Mesodermal cell (in vitro differentiated cells): Measurements from ENCODE around the gene SH3GL2. TPM values are rescaled to one million over a fixed set of nuclear protein-coding genes. Genes with fewer than 3 reads are reported as not detected.

Source experiments
- H3K27ac ChIP-seq: 2 replicates; pipeline ENCODE4 v1.7.0; 2013; ENCODE audit warnings: mild to moderate bottlenecking, low read depth, low read length, moderate library complexity; ENCODE audit not compliant: severe bottlenecking
- H3K36me3 ChIP-seq: 2 replicates; pipeline ENCODE4 v1.7.1; 2013; ENCODE audit warnings: mild to moderate bottlenecking, low read length, moderate library complexity; ENCODE audit not compliant: control insufficient read depth, insufficient read depth
- H3K4me1 ChIP-seq: one replicate; pipeline ENCODE4 v1.7.1; 2013; ENCODE audit warnings: mild to moderate bottlenecking, low read length; ENCODE audit not compliant: insufficient read depth, control insufficient read depth, poor library complexity, severe bottlenecking
- H3K4me3 ChIP-seq: 2 replicates; pipeline ENCODE4 v1.7.0; 2013; ENCODE audit warnings: low read length, control low read depth, mild to moderate bottlenecking; ENCODE audit not compliant: insufficient read depth, poor library complexity, severe bottlenecking; ENCODE audit errors: extremely low read depth
- H3K9me3 ChIP-seq: 2 replicates; pipeline ENCODE4 v1.7.1; 2013; ENCODE audit warnings: mild to moderate bottlenecking, low read length, moderate library complexity; ENCODE audit not compliant: control insufficient read depth
- WGBS, 2 experiments: methylation state at CpG; one replicate each; pipeline ENCODE4 v1.1.5; 2013; ENCODE audit warnings: missing lambda C conversion rate in 2 of 2; ENCODE audit not compliant: insufficient coverage in 2 of 2; 5-methylcytosine and 5-hydroxymethylcytosine counted together
- polyA plus RNA-seq, 2 experiments: library from polyadenylated mRNA; stranded (reverse); fragments of 50-300 nt; gene quantifications; one replicate each; pipeline ENCODE4 v1.2.3, GENCODE V29; 2013

Gene SH3GL2
- 0.44 TPM for polyA plus RNA-seq (2013, experiment 1 of 2)
- polyA plus RNA-seq (2013, experiment 2 of 2) = 0.40 TPM

- H3K27ac ChIP-seq = no peak within 1 kb of the TSS
- H3K4me1 ChIP-seq = peaks cover 7% of the 10 kb centered on the region
- no peaks in the 10 kb centered on the region for H3K36me3 ChIP-seq
- no peaks in the 10 kb centered on the region for H3K9me3 ChIP-seq
- WGBS, 2 experiments = 0 to 2% methylated on average over 43 to 84 of the region's 109 CpGs
- peak within 1 kb of the TSS; percentile 33 for H3K4me3 ChIP-seq
Observed at GRCh38 chr9:17578911-17579793, at the start of gene SH3GL2. SH3GL2 (plus strand) TSS chr9:17579066.

DNA sequence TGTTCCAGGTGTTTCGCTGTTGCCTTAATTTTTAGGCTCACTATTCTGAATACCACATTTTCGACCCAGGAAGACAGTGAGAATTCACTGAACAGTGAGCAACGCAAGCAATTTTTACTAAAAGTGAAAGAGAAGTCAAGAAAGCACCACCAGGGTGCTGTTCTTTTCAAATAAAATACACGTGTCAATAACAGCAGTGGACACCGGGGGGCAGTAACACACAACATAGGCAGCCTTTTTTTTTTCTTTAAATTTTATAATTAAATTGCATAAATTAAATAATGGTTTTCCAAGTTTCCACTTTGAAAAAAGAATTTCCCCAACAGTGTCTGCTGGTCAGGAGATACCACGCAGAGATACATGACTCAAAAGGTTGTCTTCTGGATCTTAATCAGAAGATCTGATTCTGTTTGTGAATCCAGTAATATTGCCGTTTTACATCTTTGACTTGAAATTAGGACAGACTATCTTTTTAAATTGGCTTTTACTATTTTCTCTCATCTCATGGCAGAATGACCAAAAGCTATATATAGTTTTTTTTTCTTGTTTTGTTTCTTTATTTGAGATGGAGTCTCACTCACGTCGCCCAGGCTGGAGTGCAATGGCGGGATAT lies 47.1 kb upstream of the SH3GL2 start:
- H3K4me1 ChIP-seq = no peaks in the 10 kb centered on the region
- no peak overlapping the region for H3K4me3 ChIP-seq
- WGBS, 2 experiments = 11 to 21% methylated on average over 3 of the region's 10 CpGs
- no peak overlapping the region for H3K27ac ChIP-seq
- H3K36me3 ChIP-seq = no peaks in the 10 kb centered on the region
- H3K9me3 ChIP-seq = no peaks in the 10 kb centered on the region

DNA sequence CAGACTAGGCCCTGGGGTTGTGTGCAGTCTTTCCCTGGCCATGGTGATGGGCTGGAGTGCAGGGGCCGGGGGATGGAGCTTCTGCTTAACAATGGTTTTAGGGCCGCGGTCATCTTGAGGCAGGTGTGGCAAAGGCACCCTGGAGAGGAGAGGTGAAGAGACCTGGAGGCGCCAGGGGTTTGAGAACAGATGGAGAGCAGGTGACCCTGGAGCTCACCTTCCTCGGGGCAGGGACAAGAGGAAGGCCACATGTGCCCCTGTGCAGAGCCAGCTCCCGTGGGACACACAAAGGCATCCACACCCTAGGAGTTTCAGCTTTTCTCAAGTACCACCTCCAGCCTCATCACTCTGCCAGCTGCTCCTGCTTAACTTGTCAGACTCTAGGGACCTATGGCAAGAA lies 46.4 kb upstream of the SH3GL2 start:
- no peak overlapping the region for H3K4me3 ChIP-seq
- H3K27ac ChIP-seq = no peak overlapping the region
- no peaks in the 10 kb centered on the region for H3K4me1 ChIP-seq
- no peaks in the 10 kb centered on the region for H3K9me3 ChIP-seq
- WGBS, 2 experiments = 84 to 89% methylated on average over 3 to 5 of the region's 6 CpGs
- H3K36me3 ChIP-seq = no peaks in the 10 kb centered on the region

DNA sequence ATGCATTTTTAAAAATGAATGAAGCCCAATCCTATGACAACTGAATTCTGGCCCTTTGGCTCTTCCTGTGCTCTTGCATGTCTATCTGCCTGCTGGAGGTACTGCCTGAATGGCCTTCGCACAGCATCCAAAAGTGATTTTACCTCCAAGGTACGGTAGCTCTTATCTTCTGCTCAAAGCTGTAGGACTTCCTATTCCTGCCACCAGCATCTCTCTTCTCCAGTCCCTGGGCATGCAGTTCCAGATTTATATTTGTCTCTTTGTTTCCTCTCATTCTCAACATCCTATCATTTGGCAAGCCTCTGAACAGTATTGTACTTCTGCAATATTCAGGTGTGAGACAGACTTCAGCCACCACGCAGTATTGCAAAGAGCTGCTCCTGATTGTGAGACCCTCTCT lies 43.7 kb upstream of the SH3GL2 start:
- no peak overlapping the region for H3K4me3 ChIP-seq
- no peaks in the 10 kb centered on the region for H3K9me3 ChIP-seq
- no peak overlapping the region for H3K27ac ChIP-seq
- 95 to 97% methylated on average over 3 of the region's 3 CpGs for WGBS, 2 experiments
- H3K4me1 ChIP-seq = no peaks in the 10 kb centered on the region
- no peaks in the 10 kb centered on the region for H3K36me3 ChIP-seq

GRCh38 chr9:17536027-17536426 lies 42.8 kb upstream of the SH3GL2 start:
- no peaks in the 10 kb centered on the region for H3K9me3 ChIP-seq
- WGBS, 2 experiments = 91 to 92% methylated on average over 3 to 4 of the region's 7 CpGs
- H3K4me1 ChIP-seq = no peaks in the 10 kb centered on the region
- no peak overlapping the region for H3K4me3 ChIP-seq
- no peak overlapping the region for H3K27ac ChIP-seq
- H3K36me3 ChIP-seq = no peaks in the 10 kb centered on the region

DNA sequence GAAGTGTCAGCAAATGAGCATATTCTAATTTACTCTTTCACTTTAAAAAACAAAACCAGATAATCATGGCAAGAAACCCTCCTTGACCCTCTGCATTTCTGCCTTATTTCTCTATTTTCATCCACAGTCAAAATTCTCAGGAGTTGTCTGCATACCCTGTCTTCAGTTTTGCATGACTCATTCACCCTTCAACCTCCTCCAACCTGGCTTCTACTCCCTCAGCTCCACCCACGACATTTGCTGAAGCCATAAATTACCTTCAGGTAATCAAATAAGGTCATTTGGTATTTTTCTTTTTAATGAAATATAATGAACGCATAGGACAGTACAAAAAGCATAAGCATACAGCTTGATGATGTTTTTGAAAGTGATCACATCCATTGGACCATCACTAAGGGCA lies 27.8 kb upstream of the SH3GL2 start:
- Histone ChIP-seq H3K9me3 (peaks cover 6% of the 10 kb centered on the region), H3K4me3 (no peak overlapping the region), H3K4me1 (no peaks in the 10 kb centered on the region), H3K36me3 (no peaks in the 10 kb centered on the region), H3K27ac (no peak overlapping the region)
- WGBS, 2 experiments = 80% methylated on average over 1 of the region's 2 CpGs; no CpG with 5 or more reads in 1 of the 2 experiments

DNA sequence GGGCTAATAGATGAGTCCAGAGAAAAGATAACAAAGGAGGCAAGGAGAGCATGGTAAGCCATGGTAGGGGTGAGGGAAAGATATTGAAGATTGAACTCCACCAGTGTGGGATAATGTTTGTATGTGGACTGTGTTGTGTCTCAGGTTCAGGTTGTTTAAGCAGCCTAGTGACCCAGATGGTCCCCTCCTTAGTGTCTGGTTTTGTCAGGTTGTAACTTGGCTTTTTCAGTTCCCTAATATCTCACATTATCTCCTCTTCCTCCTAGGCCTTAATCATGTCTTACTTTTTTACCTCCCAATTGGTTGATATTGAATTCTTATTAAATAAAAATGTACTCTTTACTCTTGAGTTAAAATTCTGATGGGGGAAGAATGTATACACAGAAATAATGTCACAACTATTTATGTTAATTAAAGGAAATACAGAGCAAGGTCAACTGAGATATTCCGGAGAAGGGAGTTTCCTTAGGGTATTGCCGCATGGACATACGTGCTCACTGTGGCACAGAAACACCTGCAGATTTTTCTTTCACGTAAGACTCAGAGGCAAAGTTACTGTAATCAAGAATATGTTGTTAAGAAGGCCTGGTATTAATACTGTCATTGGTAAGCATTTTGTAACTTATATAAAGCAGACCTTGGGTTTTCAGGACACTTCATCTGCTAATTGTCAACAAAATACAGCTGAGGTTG lies 23.4 kb upstream of the SH3GL2 start:
- Histone ChIP-seq H3K36me3 (no peaks in the 10 kb centered on the region), H3K9me3 (no peaks in the 10 kb centered on the region), H3K4me1 (no peaks in the 10 kb centered on the region), H3K4me3 (no peak overlapping the region), H3K27ac (no peak overlapping the region)
- 93% methylated on average over 3 of the region's 4 CpGs for WGBS, 2 experiments

DNA sequence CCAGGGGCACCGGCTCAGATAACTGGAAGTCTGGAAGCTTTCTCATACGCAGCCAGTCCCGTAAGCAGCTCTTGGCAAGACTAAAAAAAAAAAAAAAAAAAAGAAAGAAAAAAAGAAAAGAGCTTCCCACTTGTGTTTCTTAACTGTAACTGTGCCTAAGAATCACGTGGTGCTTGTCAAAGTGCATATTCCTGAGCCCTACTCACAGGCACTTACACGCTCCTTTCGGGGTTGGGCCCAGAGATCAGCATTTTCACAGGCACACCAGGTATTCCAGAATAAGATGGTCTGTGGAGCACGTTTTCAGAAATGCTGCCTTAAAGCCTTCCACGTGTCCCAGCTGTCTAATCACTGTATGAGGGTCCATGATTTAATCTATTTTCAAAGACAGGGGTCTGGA lies 22.6 kb upstream of the SH3GL2 start:
- no peak overlapping the region for H3K4me3 ChIP-seq
- WGBS, 2 experiments = 70 to 88% methylated on average over 3 to 4 of the region's 8 CpGs
- H3K36me3 ChIP-seq = no peaks in the 10 kb centered on the region
- no peak overlapping the region for H3K27ac ChIP-seq
- H3K4me1 ChIP-seq = no peaks in the 10 kb centered on the region
- no peaks in the 10 kb centered on the region for H3K9me3 ChIP-seq

DNA sequence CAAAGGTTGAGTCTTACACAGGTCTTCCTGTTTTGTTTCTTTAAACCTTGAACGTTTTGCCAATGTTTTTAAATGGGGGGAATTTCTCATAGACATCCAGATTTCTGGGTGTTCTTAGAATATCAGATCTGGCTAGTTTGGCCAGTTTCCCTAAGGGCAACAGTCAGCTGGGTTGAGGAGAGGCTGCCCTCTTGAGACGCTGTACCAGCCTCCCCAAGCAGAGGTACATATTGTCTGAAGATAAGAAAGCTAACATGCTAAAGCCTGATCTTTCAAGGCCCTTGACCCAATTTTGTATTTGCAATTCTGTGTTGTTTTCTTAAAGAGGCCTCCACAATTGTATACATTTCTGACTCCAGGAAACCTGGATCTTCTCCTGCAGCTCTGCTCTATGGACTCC lies 21.9 kb upstream of the SH3GL2 start:
- 53 to 86% methylated on average over 1 to 2 of the region's 2 CpGs for WGBS, 2 experiments

GRCh38 chr9:17571825-17572224 lies 7.0 kb upstream of the SH3GL2 start:
- no peaks in the 10 kb centered on the region for H3K9me3 ChIP-seq
- no peak overlapping the region for H3K4me3 ChIP-seq
- H3K27ac ChIP-seq = no peak overlapping the region
- peaks cover 7% of the 10 kb centered on the region for H3K4me1 ChIP-seq
- 72 to 83% methylated on average over 3 to 4 of the region's 5 CpGs for WGBS, 2 experiments
- no peaks in the 10 kb centered on the region for H3K36me3 ChIP-seq

More for the DNA sequence above, 21.9 kb upstream of the SH3GL2 start:
- H3K4me1 ChIP-seq = no peaks in the 10 kb centered on the region
- no peaks in the 10 kb centered on the region for H3K36me3 ChIP-seq
- no peak overlapping the region for H3K27ac ChIP-seq
- H3K9me3 ChIP-seq = no peaks in the 10 kb centered on the region
- no peak overlapping the region for H3K4me3 ChIP-seq
